Neural crest cell (in vitro differentiated cells): ENCODE data around the gene LRRTM2. TPM values are rescaled to one million over a fixed set of nuclear protein-coding genes. Genes with fewer than 3 reads are reported as not detected.

ENCODE experiments used
- DNase-seq: peaks from one replicate; pipeline ENCODE4 v3.0.0; 2021; ENCODE audit warnings: low read depth, mixed read lengths, low spot score
- H3K27ac Mint-ChIP-seq: one replicate; pipeline ENCODE4 v1.8.0; 2021; ENCODE audit warnings: mild to moderate bottlenecking, mixed read lengths; ENCODE audit not compliant: unreplicated experiment
- H3K27me3 Mint-ChIP-seq: 2 replicates; pipeline ENCODE4 v1.8.0; 2021; ENCODE audit warnings: low read depth, mild to moderate bottlenecking, mixed read lengths
- H3K36me3 Mint-ChIP-seq: 2 replicates; pipeline ENCODE4 v1.8.0; 2021; ENCODE audit warnings: low read depth, mild to moderate bottlenecking, mixed read lengths
- H3K4me1 Mint-ChIP-seq: 2 replicates; pipeline ENCODE4 v1.8.0; 2021; ENCODE audit warnings: mixed read lengths
- H3K4me3 Mint-ChIP-seq: one replicate; pipeline ENCODE4 v1.8.0; 2021; ENCODE audit warnings: mild to moderate bottlenecking, mixed read lengths
- H3K9me3 Mint-ChIP-seq: 2 replicates; pipeline ENCODE4 v1.8.0; 2021; ENCODE audit warnings: mixed read lengths
- total RNA-seq: library from RNA; stranded (reverse); gene quantifications from 2 replicates; pipeline ENCODE4 v1.2.1, GENCODE V29; 2021
- TF ChIP-seq, protein P1 (sequence below): fragments of 200-600 bp; sonication (generic); conservative IDR thresholded peaks from 2 replicates; pipeline ENCODE4 v1.5.0; 2021; ENCODE audit warnings: antibody characterized with exemption, mild to moderate bottlenecking

The LRRTM2 gene
- total RNA-seq, 1 donor from 2014 or later, result 0.84 TPM

GRCh38 chr5:138869763-138870500, 5.2 kb downstream of the LRRTM2 start:
- Mint-ChIP-seq H3K9me3 (no peaks in the 10 kb centered on the region), H3K27ac (no peak overlapping the region), H3K36me3 (peaks cover 5% of the 10 kb centered on the region), H3K4me1 (peaks cover 71% of the 10 kb centered on the region), H3K27me3 (no peaks in the 10 kb centered on the region), H3K4me3 (no peak overlapping the region)
- TF ChIP-seq, protein P1, sequence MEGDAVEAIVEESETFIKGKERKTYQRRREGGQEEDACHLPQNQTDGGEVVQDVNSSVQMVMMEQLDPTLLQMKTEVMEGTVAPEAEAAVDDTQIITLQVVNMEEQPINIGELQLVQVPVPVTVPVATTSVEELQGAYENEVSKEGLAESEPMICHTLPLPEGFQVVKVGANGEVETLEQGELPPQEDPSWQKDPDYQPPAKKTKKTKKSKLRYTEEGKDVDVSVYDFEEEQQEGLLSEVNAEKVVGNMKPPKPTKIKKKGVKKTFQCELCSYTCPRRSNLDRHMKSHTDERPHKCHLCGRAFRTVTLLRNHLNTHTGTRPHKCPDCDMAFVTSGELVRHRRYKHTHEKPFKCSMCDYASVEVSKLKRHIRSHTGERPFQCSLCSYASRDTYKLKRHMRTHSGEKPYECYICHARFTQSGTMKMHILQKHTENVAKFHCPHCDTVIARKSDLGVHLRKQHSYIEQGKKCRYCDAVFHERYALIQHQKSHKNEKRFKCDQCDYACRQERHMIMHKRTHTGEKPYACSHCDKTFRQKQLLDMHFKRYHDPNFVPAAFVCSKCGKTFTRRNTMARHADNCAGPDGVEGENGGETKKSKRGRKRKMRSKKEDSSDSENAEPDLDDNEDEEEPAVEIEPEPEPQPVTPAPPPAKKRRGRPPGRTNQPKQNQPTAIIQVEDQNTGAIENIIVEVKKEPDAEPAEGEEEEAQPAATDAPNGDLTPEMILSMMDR, result no peak
- DNase-seq, result no peak

- peaks cover 4% of the 10 kb centered on the region for H3K9me3 Mint-ChIP-seq
- peaks cover 62% of the 10 kb centered on the region for H3K4me1 Mint-ChIP-seq
Observed at GRCh38 chr5:138869038-138869437, 6.1 kb downstream of the LRRTM2 start.

DNA sequence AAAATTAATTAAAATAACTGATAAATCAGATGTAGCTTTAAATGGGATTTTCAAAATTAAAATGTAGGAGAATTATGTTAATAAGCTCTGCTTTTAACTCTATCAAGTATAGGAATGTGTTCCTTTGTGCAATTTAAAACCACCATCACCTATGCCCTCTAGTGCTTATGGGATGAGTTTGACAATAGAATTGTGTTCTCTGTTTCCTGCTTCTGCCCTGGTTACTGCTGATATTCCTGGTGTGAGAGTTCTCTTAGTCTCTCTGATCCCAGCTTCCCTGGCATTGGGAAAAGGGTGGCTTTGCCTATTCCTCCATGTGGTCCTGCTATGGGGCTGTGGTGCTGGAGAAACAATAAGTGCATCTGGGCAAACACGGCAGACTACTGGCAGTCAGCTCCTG, 8.1 kb downstream of the LRRTM2 start:
- no peak for DNase-seq
- Mint-ChIP-seq H3K4me3 (no peak overlapping the region), H3K36me3 (peaks cover 28% of the 10 kb centered on the region), H3K27ac (no peak overlapping the region), H3K9me3 (peaks cover 4% of the 10 kb centered on the region), H3K27me3 (no peaks in the 10 kb centered on the region), H3K4me1 (peaks cover 42% of the 10 kb centered on the region)
- TF ChIP-seq, protein P1, result no peak

More at GRCh38 chr5:138869038-138869437, 6.1 kb downstream of the LRRTM2 start:
- TF ChIP-seq, protein P1, result no peak
- H3K27me3 Mint-ChIP-seq, result no peaks in the 10 kb centered on the region
- H3K27ac Mint-ChIP-seq, result no peak overlapping the region
- H3K4me3 Mint-ChIP-seq, result no peak overlapping the region
- H3K36me3 Mint-ChIP-seq, result peaks cover 12% of the 10 kb centered on the region
- DNase-seq, result no peak

DNA sequence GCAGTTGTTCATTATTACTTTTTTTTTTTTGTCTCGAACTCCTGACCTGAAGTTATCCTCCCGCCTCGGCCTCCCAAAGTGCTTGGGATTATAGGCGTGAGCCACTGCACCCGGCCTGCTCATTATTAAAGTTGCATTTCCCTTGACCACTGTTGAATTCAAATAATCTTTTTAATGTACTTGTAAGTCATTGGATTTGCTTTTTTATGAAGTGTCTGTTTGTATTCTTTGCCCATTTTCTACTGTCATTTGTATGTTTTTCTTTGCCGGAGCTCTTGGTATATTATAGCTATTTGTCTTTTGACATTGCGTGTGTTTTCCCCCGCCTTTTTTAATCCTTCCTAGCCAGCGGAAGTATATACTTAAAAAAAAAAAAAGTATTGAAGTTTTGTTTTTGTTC, 22.0 kb downstream of the LRRTM2 start:
- no peak overlapping the region for H3K27ac Mint-ChIP-seq

DNA sequence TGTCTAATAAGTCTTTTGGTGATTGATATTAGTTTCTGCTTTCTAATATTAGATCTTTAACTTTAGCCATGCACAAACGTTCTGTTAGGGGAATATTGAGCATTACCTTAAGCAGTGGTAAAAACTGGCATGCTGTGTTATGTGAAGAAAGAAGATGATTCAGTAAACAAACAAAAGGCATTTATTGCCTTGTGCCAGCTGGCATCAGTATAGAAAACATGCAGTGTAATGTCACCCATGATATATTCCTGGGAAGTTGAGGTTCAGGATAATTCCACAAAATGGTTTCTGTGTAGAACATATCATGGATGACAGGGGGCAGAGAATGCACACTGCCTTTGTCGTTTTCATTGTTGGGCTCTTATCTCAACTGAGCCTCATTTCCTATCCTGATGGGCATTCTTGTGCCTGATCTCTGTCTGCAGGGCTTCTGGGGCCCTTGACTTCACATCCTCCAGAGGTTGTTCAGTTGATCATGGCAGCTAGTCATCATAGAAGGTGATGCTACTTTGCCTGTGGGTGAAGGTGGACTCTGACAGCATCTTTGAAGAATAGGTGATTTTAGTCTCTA, 24.2 kb downstream of the LRRTM2 start:
- no peak overlapping the region for H3K4me3 Mint-ChIP-seq
- H3K9me3 Mint-ChIP-seq, result no peaks in the 10 kb centered on the region
- TF ChIP-seq, protein P1, result no peak
- no peak for DNase-seq
- H3K4me1 Mint-ChIP-seq, result peaks cover 5% of the 10 kb centered on the region
- no peaks in the 10 kb centered on the region for H3K36me3 Mint-ChIP-seq
- no peak overlapping the region for H3K27ac Mint-ChIP-seq
- no peaks in the 10 kb centered on the region for H3K27me3 Mint-ChIP-seq

More for the DNA sequence above, 22.0 kb downstream of the LRRTM2 start:
- H3K36me3 Mint-ChIP-seq, result no peaks in the 10 kb centered on the region
- H3K9me3 Mint-ChIP-seq, result no peaks in the 10 kb centered on the region
- H3K4me3 Mint-ChIP-seq, result no peak overlapping the region
- no peak for DNase-seq
- H3K4me1 Mint-ChIP-seq, result peaks cover 5% of the 10 kb centered on the region
- H3K27me3 Mint-ChIP-seq, result no peaks in the 10 kb centered on the region
- TF ChIP-seq, protein P1, result no peak
